Activated CD8-positive, alpha-beta T cell treated with anti-CD3 and anti-CD28 coated beads for 36 hours (primary cell): ENCODE results near the gene TGFBR1. TPM values are rescaled to one million over a fixed set of nuclear protein-coding genes. Genes with fewer than 3 reads are reported as not detected.

Experiments
- ATAC-seq: fragments of 200-7000 bp; cut with Tn5 transposase; one replicate; pipeline ENCODE4 v1.10.0; 2021; ENCODE audit warnings: mild to moderate bottlenecking, moderate library complexity
- CTCF ChIA-PET: fragments of 350-600 bp; sonication (Branson Sonifier 250); formaldehyde crosslinking; loops from one replicate; lab custom pipeline; 2021; ENCODE audit warnings: antibody characterized with exemption; lab: Charles Lee
- POLR2A ChIA-PET: fragments of 350-600 bp; sonication (Branson Sonifier 250); formaldehyde crosslinking; loops from one replicate; lab custom pipeline; 2021; ENCODE audit warnings: antibody characterized with exemption; lab: Charles Lee
- DNase-seq: peaks from one replicate; pipeline ENCODE4 v3.0.0-alpha.2; 2020
- H3K27ac Mint-ChIP-seq: one replicate; pipeline ENCODE4 v1.8.0; 2021; ENCODE audit warnings: mild to moderate bottlenecking, mixed read lengths
- H3K27me3 Mint-ChIP-seq: one replicate; pipeline ENCODE4 v1.8.0; 2021; ENCODE audit warnings: mixed read lengths
- H3K36me3 Mint-ChIP-seq: one replicate; pipeline ENCODE4 v1.8.0; 2021; ENCODE audit warnings: low read depth, mixed read lengths
- H3K4me1 Mint-ChIP-seq: one replicate; pipeline ENCODE4 v1.8.0; 2021; ENCODE audit warnings: low read depth, mixed read lengths
- H3K4me3 Mint-ChIP-seq: one replicate; pipeline ENCODE4 v1.8.0; 2021; ENCODE audit warnings: mild to moderate bottlenecking, moderate library complexity, mixed read lengths
- H3K9me3 Mint-ChIP-seq: one replicate; pipeline ENCODE4 v1.8.0; 2021; ENCODE audit warnings: mixed read lengths
- CTCF ChIP-seq: fragments of 200-600 bp; IDR thresholded peaks from one replicate; pipeline ENCODE4 v1.8.0; 2022; ENCODE audit warnings: antibody characterized with exemption, mild to moderate bottlenecking
- intact Hi-C: fragments of 100-400 bp; cut with micrococcal nuclease; formaldehyde crosslinking; loops from one replicate; pipeline ENCODE4 v1.10.0; 2022
- total RNA-seq, 2 experiments: library from RNA; stranded (reverse); gene quantifications; one replicate each; pipeline ENCODE4 v1.2.3, GENCODE V29; 2021

Gene TGFBR1
- total RNA-seq, 2 experiments from 2014 or later = 34.3 to 36.5 TPM

- peaks cover 12% of the 10 kb centered on the region for H3K4me1 Mint-ChIP-seq
- TF ChIP-seq CTCF = no peak
- H3K36me3 Mint-ChIP-seq = no peaks in the 10 kb centered on the region
- ChIA-PET POLR2A (interaction anchor here (0.5 to 1.1 kb wide), 3 partner anchors 23 to 680 kb away, joined by 3 to 4 read pairs (median 3); partner anchors contain the start of genes ALG2 and SEC61B), CTCF (interaction anchor here (0.7 to 5.3 kb wide), 6 partner anchors 9 to 34 kb away, joined by 3 to 32 read pairs (median 6); partner anchors contain the start of genes ALG2 and SEC61B)
- H3K27ac Mint-ChIP-seq = no peak overlapping the region
- H3K9me3 Mint-ChIP-seq = peaks cover 3% of the 10 kb centered on the region
- no peak overlapping the region for H3K4me3 Mint-ChIP-seq
- H3K27me3 Mint-ChIP-seq = peaks cover 6% of the 10 kb centered on the region
- intact Hi-C loops = no loop called here
- DNase-seq (no peak), ATAC-seq (no peak)
Measured at GRCh38 chr9:99197987-99198386, 93.1 kb downstream of the TGFBR1 start.

DNA sequence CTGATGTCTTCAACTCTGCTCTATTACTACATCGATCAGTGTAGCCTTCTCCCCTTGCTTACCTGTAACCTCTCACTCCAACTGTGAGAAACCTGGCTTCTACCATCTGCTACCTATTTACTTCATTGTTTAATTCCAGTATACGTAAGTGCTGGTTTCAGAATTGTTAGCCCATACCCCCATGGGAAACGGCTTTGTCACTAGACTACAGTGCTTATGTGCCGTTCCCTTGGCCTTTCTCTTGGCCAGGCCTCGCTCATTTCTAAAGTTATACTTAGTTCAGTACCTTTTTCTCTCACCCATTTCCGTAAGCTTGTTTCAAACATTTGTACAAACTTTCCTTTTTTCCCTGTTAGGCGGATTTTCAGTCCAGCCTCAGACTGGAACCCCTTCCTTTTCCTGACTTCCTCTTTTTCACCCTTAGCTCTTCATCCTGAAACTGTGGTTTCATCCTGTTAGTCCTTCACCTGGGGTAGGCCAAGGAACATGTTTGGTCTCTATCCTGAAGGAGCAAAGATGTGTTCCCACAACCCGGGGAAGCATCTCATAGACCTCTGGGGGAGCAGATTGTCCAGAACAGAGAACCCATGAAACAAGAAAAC, 95.1 kb downstream of the TGFBR1 start:
- peaks cover 5% of the 10 kb centered on the region for H3K4me1 Mint-ChIP-seq
- no peak for TF ChIP-seq CTCF
- no peak overlapping the region for H3K27ac Mint-ChIP-seq
- peaks cover 5% of the 10 kb centered on the region for H3K27me3 Mint-ChIP-seq
- no peaks in the 10 kb centered on the region for H3K36me3 Mint-ChIP-seq
- DNase-seq = no peak
- intact Hi-C loops = no loop called here
- POLR2A ChIA-PET = interaction anchor here (1.8 kb wide), 1 partner anchor 15 kb away, joined by 4 read pairs; no protein-coding TSS in a partner anchor
- peaks cover 3% of the 10 kb centered on the region for H3K9me3 Mint-ChIP-seq
- CTCF ChIA-PET = interaction anchor here (1.9 kb wide), 1 partner anchor 15 kb away, joined by 8 read pairs; no protein-coding TSS in a partner anchor
- H3K4me3 Mint-ChIP-seq = no peak overlapping the region
- ATAC-seq = no peak

DNA sequence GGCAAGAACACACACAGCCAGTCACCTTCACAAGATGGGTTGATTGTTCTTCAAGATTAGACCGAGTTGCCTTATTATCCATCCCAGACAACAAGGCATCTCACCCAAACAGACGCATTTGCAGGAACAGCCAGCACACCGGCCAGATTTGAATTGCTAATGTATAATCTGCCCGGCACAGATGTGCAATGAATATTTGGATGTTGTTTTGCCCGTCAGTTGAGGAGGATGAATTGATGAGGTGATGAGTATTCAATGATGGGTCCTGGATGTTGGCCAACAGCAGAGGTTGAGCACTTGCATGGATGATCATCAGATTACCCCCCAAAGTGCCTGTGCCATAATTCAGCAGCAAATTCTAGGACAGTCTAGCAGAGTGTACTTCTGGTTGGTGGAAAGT, 96.7 kb downstream of the TGFBR1 start:
- peaks cover 6% of the 10 kb centered on the region for H3K9me3 Mint-ChIP-seq
- CTCF ChIA-PET = interaction anchor here (1.3 to 1.6 kb wide), 2 partner anchors 16 to 30 kb away, joined by 4 to 7 read pairs; no protein-coding TSS in a partner anchor
- DNase-seq (no peak), ATAC-seq (no peak)
- no peak for TF ChIP-seq CTCF
- no peak overlapping the region for H3K4me3 Mint-ChIP-seq
- intact Hi-C loops = no loop called here
- no peak overlapping the region for H3K27ac Mint-ChIP-seq
- peaks cover 3% of the 10 kb centered on the region for H3K27me3 Mint-ChIP-seq
- POLR2A ChIA-PET = no interaction called here
- peaks cover 2% of the 10 kb centered on the region for H3K4me1 Mint-ChIP-seq
- no peaks in the 10 kb centered on the region for H3K36me3 Mint-ChIP-seq

Other genes starting within 250 kb of the TGFBR1 start
- gene COL15A1, start 161.2 kb upstream of the TGFBR1 start, total RNA-seq = under 1 TPM in 1 of 2 experiments, not detected in 1; 0.07 TPM
- 10 to 100 TPM; 24.1 to 27.0 TPM for gene ALG2, start 116.8 kb downstream of the TGFBR1 start, total RNA-seq
- 100 to 1,000 TPM; 140 to 149 TPM for gene SEC61B, start 117.2 kb downstream of the TGFBR1 start, total RNA-seq